Activated CD8-positive, alpha-beta memory T cell treated with anti-CD3 and anti-CD28 coated beads, Interleukin-2, amount 10 ng/mL, durations not matched to agents 7 days and 5 days (primary cell): ENCODE results near the gene DNER. TPM values are rescaled to one million over a fixed set of nuclear protein-coding genes. Genes with fewer than 3 reads are reported as not detected.

Experiments
- ATAC-seq: fragments of 150-1000 bp; cut with Tn5 transposase; one replicate; pipeline ENCODE4 v1.10.0; 2021; ENCODE audit warnings: moderate library complexity
- CTCF ChIA-PET: fragments of 350-600 bp; sonication (Branson Sonifier 250); formaldehyde crosslinking; loops from one replicate; lab custom pipeline; 2021; ENCODE audit warnings: antibody characterized with exemption; lab: Charles Lee
- DNase-seq: peaks from one replicate; pipeline ENCODE4 v3.0.0-alpha.2; 2020
- H3K27ac Mint-ChIP-seq: one replicate; pipeline ENCODE4 v1.8.0; 2021; ENCODE audit warnings: mild to moderate bottlenecking, mixed read lengths
- H3K27me3 Mint-ChIP-seq: one replicate; pipeline ENCODE4 v1.8.0; 2021; ENCODE audit warnings: mixed read lengths
- H3K36me3 Mint-ChIP-seq: one replicate; pipeline ENCODE4 v1.8.0; 2021; ENCODE audit warnings: mild to moderate bottlenecking, mixed read lengths
- H3K4me1 Mint-ChIP-seq: one replicate; pipeline ENCODE4 v1.8.0; 2021; ENCODE audit warnings: mixed read lengths
- H3K4me3 Mint-ChIP-seq: one replicate; pipeline ENCODE4 v1.8.0; 2021; ENCODE audit warnings: mild to moderate bottlenecking, moderate library complexity, mixed read lengths
- H3K9me3 Mint-ChIP-seq: one replicate; pipeline ENCODE4 v1.8.0; 2022; ENCODE audit warnings: low read depth, mixed read lengths
- total RNA-seq, 2 experiments: library from RNA; stranded (reverse); gene quantifications; one replicate each; pipeline ENCODE4 v1.2.3, GENCODE V29; 2021

DNER gene
- total RNA-seq, 2 experiments from 2014 or later, result not detected

DNA sequence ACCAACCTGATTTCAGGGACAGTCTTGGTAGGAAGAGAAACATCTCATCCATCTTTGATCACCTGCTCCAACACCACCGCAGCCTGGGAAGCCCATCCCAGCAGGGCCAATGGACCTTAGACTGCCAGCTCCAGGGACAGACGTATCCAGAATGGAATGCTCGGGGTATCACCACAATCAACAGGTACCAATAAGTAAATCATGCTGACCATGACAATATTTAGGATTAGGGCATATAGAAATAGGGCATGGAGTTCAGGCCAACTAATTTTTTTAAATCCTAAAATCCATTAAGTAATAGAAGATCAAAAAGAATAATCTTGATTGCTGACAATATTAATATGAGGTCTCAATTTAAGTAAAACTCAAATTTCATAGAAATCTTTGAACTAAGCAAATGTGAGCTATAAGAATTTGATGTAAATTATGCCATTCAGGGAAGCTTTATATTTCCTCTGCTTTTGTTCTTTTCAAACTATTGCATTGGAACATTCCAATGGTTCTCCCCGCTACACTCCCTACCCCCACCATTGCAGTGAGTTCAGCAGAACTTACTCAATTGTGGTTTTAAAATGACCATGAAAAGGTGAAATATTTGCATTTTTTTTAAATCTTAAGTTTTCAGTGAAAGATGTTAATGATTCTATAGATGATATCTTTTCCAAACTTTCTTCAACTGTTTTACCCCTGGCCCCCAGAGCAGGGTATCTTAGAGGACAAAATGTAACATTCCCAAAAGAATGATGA lies 138.6 kb downstream of the DNER start:
- no peak overlapping the region for H3K4me3 Mint-ChIP-seq
- no peak overlapping the region for H3K27ac Mint-ChIP-seq
- CTCF ChIA-PET, result no interaction called here
- no peaks in the 10 kb centered on the region for H3K4me1 Mint-ChIP-seq
- peaks cover 19% of the 10 kb centered on the region for H3K27me3 Mint-ChIP-seq
- no peaks in the 10 kb centered on the region for H3K9me3 Mint-ChIP-seq
- no peaks in the 10 kb centered on the region for H3K36me3 Mint-ChIP-seq
- ATAC-seq, result no peak
- no peak for DNase-seq

GRCh38 chr2:229572507-229573271 lies 141.7 kb downstream of the DNER start:
- H3K4me3 Mint-ChIP-seq, result no peak overlapping the region
- H3K36me3 Mint-ChIP-seq, result no peaks in the 10 kb centered on the region
- ATAC-seq, result no peak
- H3K4me1 Mint-ChIP-seq, result no peaks in the 10 kb centered on the region
- no peak overlapping the region for H3K27ac Mint-ChIP-seq
- no peak for DNase-seq
- no peaks in the 10 kb centered on the region for H3K9me3 Mint-ChIP-seq
- H3K27me3 Mint-ChIP-seq, result peaks cover 16% of the 10 kb centered on the region
- CTCF ChIA-PET, result no interaction called here

- peaks cover 11% of the 10 kb centered on the region for H3K27me3 Mint-ChIP-seq
- no peak for DNase-seq
- no peaks in the 10 kb centered on the region for H3K36me3 Mint-ChIP-seq
- ATAC-seq, result no peak
- no peak overlapping the region for H3K4me3 Mint-ChIP-seq
- H3K27ac Mint-ChIP-seq, result no peak overlapping the region
- no peaks in the 10 kb centered on the region for H3K4me1 Mint-ChIP-seq
- H3K9me3 Mint-ChIP-seq, result no peaks in the 10 kb centered on the region
- CTCF ChIA-PET, result no interaction called here
Measured at GRCh38 chr2:229571243-229571642, 143.1 kb downstream of the DNER start.

DNA sequence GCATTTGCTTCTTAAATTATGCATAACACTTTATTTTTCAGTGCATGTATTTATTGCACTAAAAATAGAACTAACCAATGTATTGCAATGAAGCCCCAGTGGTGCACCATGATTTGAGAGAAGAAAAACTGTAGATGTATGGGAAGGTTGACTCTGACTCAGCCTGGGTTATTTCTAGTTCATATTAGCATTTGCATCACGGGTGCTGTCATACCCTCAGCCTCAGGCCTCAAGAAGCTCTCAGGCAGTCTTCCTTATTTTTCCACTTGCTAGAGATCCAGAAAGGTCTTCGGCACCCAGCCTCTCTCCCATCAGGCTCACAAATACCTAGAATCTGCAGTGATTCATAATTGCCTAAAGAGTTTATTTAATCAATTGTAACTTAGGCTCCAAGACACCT lies 148.0 kb downstream of the DNER start:
- H3K9me3 Mint-ChIP-seq, result no peaks in the 10 kb centered on the region
- H3K27me3 Mint-ChIP-seq, result no peaks in the 10 kb centered on the region
- H3K27ac Mint-ChIP-seq, result no peak overlapping the region
- ATAC-seq (no peak), DNase-seq (no peak)
- no peaks in the 10 kb centered on the region for H3K4me1 Mint-ChIP-seq
- H3K36me3 Mint-ChIP-seq, result no peaks in the 10 kb centered on the region
- CTCF ChIA-PET, result no interaction called here
- H3K4me3 Mint-ChIP-seq, result no peak overlapping the region

DNA sequence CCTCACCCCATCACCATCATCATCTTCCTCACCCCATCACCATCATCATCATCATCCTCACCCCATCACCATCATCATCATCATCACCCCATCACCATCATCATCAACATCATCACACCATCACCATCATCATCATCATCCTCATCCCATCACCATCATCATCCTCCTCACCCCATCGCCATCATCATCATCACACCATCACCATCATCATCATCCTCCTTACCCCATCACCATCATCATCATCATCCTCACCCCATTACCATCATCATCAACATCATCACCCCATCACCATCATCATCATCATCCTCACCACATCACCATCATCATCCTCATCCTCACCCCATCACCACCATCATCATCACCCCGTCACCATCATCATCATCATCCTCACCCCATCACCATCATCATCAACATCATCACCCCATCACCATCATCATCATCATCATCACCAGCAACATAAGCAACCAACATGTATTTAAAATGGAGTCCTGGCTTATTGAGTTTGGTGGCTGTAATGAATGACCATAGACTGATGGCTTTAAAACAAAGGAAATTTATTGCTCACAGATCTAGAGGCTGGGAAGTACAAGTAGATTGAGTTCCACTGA lies 150.0 kb downstream of the DNER start:
- no peaks in the 10 kb centered on the region for H3K36me3 Mint-ChIP-seq
- CTCF ChIA-PET, result no interaction called here
- H3K9me3 Mint-ChIP-seq, result no peaks in the 10 kb centered on the region
- H3K27me3 Mint-ChIP-seq, result no peaks in the 10 kb centered on the region
- DNase-seq, result no peak
- no peaks in the 10 kb centered on the region for H3K4me1 Mint-ChIP-seq
- no peak overlapping the region for H3K27ac Mint-ChIP-seq
- no peak overlapping the region for H3K4me3 Mint-ChIP-seq
- ATAC-seq, result no peak

DNA sequence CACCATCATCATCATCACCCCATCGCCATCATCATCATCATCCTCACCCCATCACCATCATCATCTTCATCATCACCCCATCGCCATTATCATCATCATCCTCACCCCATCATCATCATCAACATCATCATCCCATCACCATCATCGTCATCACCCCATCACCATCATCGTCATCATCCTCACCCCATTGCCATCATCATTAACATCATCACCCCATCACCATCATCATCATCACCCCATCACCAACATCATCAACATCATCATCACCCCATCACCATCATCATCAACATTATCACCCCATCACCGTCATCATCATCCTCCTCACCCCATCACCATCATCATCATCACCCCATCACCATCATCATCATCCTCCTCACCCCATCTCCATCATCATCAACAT lies 151.0 kb downstream of the DNER start:
- ATAC-seq (no peak), DNase-seq (no peak)
- no peaks in the 10 kb centered on the region for H3K36me3 Mint-ChIP-seq
- no peaks in the 10 kb centered on the region for H3K27me3 Mint-ChIP-seq
- H3K4me3 Mint-ChIP-seq, result no peak overlapping the region
- no peaks in the 10 kb centered on the region for H3K4me1 Mint-ChIP-seq
- no peaks in the 10 kb centered on the region for H3K9me3 Mint-ChIP-seq
- no peak overlapping the region for H3K27ac Mint-ChIP-seq
- CTCF ChIA-PET, result no interaction called here

GRCh38 chr2:229562472-229563127 lies 151.8 kb downstream of the DNER start:
- no peak for ATAC-seq
- H3K27me3 Mint-ChIP-seq, result no peaks in the 10 kb centered on the region
- CTCF ChIA-PET, result no interaction called here

GRCh38 chr2:229559986-229560385 lies 154.4 kb downstream of the DNER start:
- no peak for ATAC-seq
- peaks cover 3% of the 10 kb centered on the region for H3K27me3 Mint-ChIP-seq

More at GRCh38 chr2:229562472-229563127, 151.8 kb downstream of the DNER start:
- Mint-ChIP-seq H3K4me3 (no peak overlapping the region), H3K27ac (no peak overlapping the region), H3K4me1 (no peaks in the 10 kb centered on the region), H3K36me3 (no peaks in the 10 kb centered on the region), H3K9me3 (no peaks in the 10 kb centered on the region)
- no peak for DNase-seq

GRCh38 chr2:229553091-229553490 lies 161.3 kb downstream of the DNER start:
- Mint-ChIP-seq H3K4me1 (no peaks in the 10 kb centered on the region), H3K9me3 (no peaks in the 10 kb centered on the region), H3K4me3 (no peak overlapping the region), H3K27me3 (peaks cover 3% of the 10 kb centered on the region), H3K27ac (no peak overlapping the region), H3K36me3 (no peaks in the 10 kb centered on the region)
- DNase-seq (no peak), ATAC-seq (no peak)
- CTCF ChIA-PET, result no interaction called here

More at GRCh38 chr2:229559986-229560385, 154.4 kb downstream of the DNER start:
- Mint-ChIP-seq H3K36me3 (no peaks in the 10 kb centered on the region), H3K4me3 (no peak overlapping the region), H3K27ac (no peak overlapping the region), H3K4me1 (no peaks in the 10 kb centered on the region), H3K9me3 (no peaks in the 10 kb centered on the region)
- CTCF ChIA-PET, result no interaction called here
- DNase-seq, result no peak

- no peak overlapping the region for H3K4me3 Mint-ChIP-seq
- H3K9me3 Mint-ChIP-seq, result no peaks in the 10 kb centered on the region
- no peaks in the 10 kb centered on the region for H3K27me3 Mint-ChIP-seq
- H3K27ac Mint-ChIP-seq, result no peak overlapping the region
- CTCF ChIA-PET, result no interaction called here
- no peaks in the 10 kb centered on the region for H3K4me1 Mint-ChIP-seq
- no peaks in the 10 kb centered on the region for H3K36me3 Mint-ChIP-seq
- ATAC-seq, result no peak
- no peak for DNase-seq
Measured at GRCh38 chr2:229543176-229543873, 171.0 kb downstream of the DNER start.

- Mint-ChIP-seq H3K9me3 (no peaks in the 10 kb centered on the region), H3K27me3 (no peaks in the 10 kb centered on the region), H3K4me3 (no peak overlapping the region), H3K4me1 (no peaks in the 10 kb centered on the region), H3K27ac (no peak overlapping the region), H3K36me3 (no peaks in the 10 kb centered on the region)
- DNase-seq (no peak), ATAC-seq (no peak)
- CTCF ChIA-PET, result no interaction called here
Measured at GRCh38 chr2:229539628-229540027, 174.7 kb downstream of the DNER start.

- no peaks in the 10 kb centered on the region for H3K9me3 Mint-ChIP-seq
- no peak for ATAC-seq
- H3K27me3 Mint-ChIP-seq, result peaks cover 3% of the 10 kb centered on the region
- CTCF ChIA-PET, result no interaction called here
- no peaks in the 10 kb centered on the region for H3K36me3 Mint-ChIP-seq
- H3K4me1 Mint-ChIP-seq, result no peaks in the 10 kb centered on the region
- no peak overlapping the region for H3K4me3 Mint-ChIP-seq
- H3K27ac Mint-ChIP-seq, result no peak overlapping the region
- no peak for DNase-seq
Measured at GRCh38 chr2:229531594-229531993, 182.8 kb downstream of the DNER start.

- no peak for ATAC-seq
- CTCF ChIA-PET, result no interaction called here
- Mint-ChIP-seq H3K27ac (no peak overlapping the region), H3K4me1 (no peaks in the 10 kb centered on the region), H3K9me3 (no peaks in the 10 kb centered on the region), H3K4me3 (no peak overlapping the region), H3K27me3 (peaks cover 3% of the 10 kb centered on the region), H3K36me3 (no peaks in the 10 kb centered on the region)
- DNase-seq, result no peak
Measured at GRCh38 chr2:229530434-229530833, 183.9 kb downstream of the DNER start.
